Activated CD4-positive, CD25-positive, alpha-beta regulatory T cell treated with anti-CD3 and anti-CD28 coated beads, Interleukin-2, amount 50 U/mL, for 72 hours (primary cell): ENCODE data around the gene BPIFA2.
"Not testable (repeated sequence)": the region's sequence is repeated elsewhere in the genome, so short reads cannot be mapped to it uniquely, and the experiment has no call there.

ENCODE experiments used
- DNase-seq: peaks from one replicate; pipeline ENCODE4 v3.0.0; 2021

The BPIFA2 gene

DNA sequence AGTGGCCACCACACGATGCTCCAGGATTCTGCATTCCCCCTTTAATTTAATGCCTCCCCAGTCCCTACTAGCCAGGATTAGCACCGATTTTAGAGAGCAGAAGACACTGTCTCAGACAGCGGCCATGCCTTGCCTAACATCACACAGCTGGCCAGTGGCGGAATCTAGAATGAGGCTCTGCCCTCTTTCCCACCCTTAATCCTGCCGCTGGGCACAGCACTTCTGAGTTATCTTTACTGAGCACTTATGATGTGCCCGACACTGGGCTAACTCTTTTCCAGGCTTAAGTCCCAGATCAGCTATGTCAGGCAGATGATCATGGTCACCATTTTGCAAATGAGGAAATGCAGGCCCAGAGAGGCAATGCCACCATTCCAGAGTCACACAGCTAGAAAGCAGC lies 5.6 kb upstream of the BPIFA2 start:
- DNase-seq = no peak

DNA sequence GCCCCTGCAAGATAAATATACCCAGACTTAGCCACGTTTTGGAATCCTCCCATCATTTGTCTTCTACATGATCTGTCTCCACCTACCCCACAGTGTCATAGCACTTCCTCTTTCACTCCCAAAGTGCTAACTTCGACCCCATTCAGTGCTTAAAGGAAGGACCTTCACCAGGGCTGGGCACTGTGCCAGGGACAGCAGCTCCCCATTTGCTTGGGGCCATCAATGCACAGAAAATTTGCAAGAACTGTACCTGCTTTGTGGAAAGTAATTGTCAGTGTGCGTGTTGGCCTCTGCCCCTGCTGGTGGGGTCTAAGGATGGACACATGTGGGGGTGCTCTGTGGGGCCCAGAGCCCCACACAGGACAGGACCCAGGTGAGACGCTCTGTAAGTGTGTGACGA lies 5.2 kb upstream of the BPIFA2 start:
- no peak for DNase-seq

DNA sequence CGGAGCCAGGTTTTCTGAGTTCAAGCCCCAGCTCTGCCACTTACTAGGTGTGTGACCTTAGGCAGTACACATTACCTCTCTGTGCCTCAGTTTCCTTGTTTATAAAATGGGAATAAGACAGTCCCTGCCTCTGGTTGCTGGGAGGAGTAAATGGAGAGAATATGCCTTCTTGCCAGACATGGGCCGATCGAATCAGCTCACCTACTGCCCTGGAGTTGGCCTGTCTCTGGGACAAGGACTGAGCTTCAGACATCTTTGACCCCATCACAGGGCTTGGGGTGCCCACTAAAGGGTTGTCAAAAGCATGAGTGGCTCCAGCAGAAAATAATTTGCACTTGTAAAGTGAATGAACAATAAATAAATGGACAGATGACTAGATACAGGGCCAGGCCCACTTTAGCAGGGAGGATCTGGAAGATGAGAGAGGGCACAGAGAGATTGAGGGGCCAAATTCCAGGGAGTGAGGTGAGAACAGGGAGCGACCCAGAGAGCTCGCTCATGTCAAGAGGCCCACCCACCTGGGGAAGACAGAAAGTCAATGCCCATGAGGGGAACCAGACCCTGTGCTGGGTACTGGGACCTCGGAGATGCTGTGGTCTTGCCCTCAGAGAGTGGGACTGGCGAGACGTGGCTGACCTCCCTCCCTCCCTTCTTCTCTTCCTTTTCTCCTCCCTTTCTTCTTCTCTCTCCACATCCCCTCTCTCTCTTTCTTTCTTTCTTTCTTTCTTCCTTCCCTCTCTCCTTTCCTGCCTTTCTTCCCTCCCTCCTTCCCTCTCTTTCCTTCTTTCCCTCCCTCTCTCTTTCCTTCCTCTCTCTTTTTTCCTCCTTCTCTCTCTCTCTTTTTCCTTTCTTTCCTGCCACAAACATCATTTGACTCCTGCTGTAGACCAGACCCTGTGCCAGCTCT lies 3.9 kb upstream of the BPIFA2 start:
- DNase-seq = no peak

DNA sequence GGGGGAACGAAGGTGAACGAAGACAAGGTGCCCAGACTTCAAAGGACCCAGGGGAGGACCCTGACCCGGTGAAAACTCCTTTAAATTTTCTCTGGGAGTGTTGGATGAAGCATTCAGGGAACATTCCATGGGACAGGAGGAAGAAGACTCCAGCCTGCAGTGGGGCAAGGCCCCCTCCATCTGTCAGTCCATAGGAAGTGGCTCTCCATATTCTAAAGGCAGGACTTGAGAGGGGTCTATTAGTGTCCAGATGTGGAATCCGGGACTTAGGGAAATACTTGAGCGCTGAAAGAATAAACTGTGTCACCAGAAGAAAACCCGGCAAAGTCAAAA lies 3.2 kb upstream of the BPIFA2 start:
- no peak for DNase-seq

DNA sequence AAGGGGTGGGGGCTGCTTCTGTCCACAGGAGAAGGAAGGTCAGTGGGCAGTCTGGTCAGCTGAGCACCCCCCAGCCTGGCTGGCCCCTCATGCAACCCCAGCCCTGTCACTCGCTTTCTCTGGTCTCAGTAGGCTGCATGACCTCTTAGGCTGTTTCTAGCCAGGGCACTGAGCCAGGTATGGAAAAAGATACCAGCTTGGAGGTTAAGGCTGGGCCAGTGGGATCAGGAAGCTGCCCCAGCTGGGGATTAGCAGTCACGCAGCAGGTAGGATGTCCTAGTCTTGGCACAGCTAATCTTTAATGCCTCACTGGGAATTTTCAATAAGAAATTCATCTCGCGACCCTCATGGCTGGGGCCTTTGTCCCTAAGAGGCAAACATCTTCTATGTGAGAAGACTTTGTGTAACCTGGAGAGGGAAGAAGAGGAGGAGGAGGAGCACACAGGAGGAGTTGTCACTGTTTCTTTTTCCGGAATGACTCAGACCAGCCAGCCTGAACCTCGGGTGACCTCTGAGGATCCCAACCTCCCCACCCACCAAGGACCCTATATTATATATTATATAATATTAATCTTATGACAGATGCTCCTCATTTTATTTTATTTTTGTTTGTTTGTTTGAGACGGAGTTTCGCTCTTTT lies 2.4 kb upstream of the BPIFA2 start:
- DNase-seq = no peak

DNA sequence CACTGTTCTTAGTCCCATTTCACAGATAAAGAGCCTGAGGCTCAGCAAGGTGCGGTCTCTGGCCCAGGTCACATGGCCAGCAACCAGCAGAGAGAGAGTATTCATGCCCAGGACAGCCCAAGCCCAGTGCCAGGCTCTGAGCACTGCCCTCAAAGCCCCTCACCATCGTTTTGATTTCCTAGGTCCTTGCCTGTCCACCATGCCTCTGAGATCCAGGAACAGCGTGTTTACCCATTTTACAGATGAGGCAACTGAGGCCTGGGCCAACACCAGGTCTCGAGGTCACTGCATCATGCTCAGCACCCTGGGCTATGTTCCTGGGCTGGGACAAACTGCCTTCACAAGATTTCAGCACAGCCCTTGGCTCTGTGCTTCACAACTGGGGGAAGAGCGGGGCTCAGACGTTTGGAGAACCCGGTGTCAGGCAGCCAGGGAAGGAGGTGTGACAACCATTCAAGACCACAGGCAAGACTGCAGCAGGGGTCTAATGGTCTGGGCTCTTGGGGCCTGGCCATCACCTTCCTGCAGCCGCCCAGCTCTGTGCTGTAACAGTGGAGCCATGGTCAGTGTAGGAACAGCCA lies 1.3 kb upstream of the BPIFA2 start:
- no peak for DNase-seq

DNA sequence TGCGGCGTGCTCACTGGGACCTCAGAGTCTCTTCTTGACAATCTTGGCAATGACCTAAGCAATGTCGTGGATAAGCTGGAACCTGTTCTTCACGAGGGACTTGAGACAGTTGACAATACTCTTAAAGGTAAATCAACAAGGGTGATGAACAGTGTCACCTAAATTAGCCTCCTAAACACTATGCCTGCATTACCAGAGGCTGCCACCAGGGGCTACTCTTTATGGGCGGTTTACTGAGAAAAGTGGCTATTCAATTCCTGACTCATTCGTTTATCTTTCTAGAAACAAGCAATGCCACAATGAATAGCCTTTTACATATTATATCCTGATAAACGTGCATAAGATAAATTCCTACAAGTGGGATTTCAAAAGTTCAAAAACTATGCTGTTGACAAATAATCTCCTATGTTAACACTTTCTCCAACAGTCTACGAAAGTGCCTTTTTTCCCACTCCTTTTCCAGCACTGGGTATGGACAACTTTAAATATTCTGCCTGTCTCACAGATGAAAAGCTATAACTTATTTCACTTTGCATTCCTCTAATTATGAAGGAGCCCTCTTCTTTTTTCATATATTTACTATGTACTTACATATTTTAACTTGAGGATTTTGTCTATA lies 1.3 kb downstream of the BPIFA2 start:
- DNase-seq = peak; percentile 63

DNA sequence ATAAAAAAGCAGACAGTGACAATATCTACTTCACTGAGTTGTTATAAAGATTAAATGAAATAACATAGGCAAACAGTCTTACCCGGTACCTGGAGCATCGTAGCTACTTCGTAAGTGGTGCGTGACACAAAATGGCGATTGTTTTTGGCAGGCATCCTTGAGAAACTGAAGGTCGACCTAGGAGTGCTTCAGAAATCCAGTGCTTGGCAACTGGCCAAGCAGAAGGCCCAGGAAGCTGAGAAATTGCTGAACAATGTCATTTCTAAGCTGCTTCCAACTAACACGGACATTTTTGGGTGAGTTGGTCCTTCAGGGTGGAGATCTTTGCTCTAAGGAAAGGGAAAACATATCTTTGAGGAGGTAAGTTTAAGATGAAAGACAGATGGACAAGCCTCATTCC lies 4.8 kb downstream of the BPIFA2 start:
- DNase-seq = no peak

DNA sequence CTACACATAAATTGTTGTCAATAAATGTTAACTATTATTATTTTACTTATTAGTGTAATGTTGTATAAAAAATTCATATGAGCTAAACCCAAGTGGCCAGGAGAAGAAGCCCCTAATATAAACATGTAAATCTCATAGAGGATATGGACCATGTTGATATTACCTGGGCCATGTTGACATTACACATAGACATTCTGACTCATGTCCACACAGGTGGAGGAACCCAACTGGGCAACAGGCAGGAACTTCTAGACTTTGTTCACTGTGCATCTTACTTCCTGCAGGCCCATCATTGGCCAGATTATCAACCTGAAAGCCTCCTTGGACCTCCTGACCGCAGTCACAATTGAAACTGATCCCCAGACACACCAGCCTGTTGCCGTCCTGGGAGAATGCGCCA lies 7.2 kb downstream of the BPIFA2 start:
- no peak for DNase-seq

DNA sequence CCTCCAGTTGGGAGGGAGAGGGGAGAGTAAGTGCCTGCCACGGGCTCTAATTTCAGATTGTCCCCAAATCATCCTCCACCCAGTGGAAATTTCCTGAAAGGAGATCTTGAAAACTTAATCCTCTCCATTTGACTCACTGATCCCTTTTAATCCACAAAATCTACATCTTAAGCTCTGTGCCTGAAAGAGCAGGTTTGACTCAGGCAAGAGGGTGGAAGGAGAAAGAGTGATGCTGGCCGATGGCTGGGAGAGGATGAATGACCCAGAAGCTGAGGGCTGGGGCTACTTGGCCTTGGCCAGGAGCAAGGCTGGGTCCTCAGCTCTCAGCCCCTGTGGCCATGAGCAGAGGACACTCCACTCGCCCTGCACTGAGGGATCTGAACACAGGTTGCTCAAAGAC lies 8.1 kb downstream of the BPIFA2 start:
- DNase-seq = no peak

DNA sequence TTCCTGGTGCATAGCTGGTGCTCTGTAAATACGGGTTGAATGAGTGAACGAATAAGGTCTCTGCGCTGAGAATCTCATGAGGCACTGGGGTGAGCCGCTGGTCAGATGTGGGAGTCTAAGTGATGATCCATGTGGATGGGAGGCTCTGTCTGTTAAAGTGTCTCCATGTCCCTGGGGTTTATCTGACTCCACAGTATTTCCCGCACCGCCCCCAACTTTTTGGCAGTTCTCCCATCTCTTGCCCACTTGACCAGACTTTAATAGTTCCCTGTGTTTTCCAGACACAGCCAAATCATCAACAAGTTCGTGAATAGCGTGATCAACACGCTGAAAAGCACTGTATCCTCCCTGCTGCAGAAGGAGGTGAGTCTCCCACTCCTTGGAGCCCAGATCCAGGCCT lies 9.9 kb downstream of the BPIFA2 start:
- DNase-seq = no peak

DNA sequence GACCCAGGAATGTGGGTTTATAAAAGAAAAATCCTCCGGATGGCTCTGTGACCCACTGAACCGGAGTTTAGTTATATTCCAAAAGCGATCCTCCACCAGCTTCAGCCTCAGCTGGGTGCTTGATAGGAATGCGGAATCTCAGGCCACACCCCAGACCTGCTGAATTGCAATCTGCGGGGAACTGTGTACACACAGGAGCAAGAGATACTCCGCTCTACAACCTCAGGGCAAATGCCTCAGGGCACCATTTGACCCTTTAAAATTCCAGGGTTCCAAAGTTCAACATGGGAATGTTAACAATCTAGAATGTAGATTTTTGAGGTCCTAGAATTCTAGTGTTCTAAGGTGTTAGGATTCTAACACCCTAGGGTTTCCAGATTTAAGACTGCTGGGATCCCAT lies 10.8 kb downstream of the BPIFA2 start:
- DNase-seq = no peak

DNA sequence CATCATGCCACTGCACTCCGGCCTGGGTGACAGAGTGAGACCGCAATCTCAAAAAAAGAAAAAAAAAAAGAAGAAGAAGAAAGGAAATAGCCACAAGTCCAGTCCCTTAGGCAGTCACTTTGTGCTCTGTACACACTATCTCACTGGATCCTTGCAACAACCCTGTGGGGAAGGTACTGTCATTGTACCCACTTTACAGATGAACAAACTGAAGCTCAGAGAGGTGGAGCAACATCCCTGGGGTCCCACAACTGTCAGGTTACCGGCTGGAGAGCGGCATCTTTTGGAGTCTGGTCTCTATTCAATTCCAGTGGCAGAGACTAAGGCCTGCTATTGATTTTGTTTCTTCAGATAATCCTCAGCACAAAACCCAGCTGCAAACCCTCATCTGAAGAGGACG lies 12.2 kb downstream of the BPIFA2 start:
- DNase-seq = no peak

DNA sequence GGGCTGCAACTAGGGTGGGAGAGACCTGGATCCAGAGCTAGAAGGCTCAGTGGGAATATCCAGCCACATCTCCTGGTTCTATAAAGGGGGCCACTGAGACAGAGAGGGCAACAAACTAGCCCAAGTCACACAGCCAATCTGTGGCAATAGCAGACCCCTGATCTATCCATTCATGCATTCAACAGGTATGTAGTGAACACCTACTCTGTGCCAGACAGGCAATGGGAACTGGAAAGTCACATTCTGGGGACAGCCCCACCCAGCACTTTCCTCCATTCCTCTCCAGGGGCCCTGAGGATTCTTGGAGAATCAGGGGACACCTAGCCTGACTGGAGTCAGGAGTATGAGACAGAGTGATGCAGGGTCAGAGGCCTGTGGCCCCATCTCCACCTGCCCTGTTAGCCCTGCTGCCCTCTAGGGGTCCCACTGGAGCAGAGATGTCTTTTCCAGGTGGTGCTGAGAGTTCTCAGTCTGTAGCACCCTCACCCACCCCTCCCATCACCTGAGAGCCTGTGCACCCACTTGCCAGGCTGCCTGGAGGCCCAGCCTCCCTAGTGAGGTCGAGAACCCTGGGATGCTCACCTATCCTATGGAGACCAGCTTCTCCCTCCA lies 13.6 kb downstream of the BPIFA2 start:
- no peak for DNase-seq

DNA sequence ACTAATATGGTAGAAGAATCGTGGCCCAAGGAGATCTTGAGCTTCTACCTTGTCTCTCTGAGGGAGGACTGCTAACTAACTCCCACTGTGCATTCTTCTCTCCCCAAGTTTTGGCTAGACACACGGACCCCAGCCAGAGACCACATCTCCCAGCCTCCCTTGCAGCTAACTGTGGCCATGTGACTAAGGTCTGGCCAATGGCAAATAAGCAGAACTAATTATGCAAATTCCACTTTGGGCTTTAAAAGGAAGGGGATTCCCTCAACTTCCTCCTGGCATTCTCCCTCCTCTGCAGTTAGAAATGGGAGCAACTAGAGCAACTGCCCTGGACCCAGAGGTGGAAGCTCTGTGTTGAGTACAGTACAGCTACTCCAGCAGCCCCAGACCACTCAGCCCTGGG lies 15.4 kb downstream of the BPIFA2 start:
- no peak for DNase-seq

DNA sequence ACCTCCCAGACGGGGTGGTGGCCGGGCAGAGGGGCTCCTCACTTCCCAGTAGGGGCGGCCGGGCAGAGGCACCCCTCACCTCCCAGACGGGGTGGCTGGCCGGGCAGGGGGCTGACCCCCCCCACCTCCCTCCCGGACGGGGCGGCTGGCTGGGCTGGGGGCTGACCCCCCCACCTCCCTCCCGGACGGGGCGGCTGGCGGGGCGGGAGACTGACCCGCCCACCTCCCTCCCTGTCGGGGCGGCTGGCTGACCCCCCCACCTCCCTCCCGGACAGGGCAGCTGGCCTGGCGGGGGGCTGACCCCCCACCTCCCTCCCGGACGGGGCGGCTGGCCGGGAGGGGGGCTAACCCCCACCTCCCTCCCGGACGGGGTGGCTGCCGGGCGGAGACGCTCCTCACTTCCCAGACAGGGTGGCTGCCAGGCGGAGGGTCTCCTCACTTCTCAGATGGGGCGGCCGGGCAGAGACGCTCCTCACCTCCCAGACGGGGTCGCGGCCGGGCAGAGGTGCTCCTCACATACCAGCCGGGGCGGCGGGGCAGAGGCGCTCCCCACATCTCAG lies 17.2 kb downstream of the BPIFA2 start:
- not testable (repeated sequence) for DNase-seq

DNA sequence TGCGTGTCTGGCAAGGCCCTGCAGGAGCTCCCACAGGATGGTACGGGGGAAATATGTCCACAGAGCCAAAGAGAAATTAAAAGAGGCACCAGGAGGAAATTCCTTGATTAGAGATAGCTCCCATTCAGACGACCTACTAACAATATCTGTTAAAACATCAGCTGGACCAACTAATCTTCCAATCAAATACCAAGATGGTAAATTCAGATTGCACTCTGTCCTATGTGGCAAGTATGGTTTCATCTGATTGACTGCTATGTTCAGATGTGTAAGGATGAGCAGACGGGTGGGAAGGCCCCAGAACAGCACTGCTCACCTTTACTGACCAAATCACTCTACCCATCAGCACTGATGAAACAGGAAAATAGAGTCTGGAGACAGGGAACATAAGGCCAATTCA lies 19.5 kb downstream of the BPIFA2 start:
- DNase-seq = no peak

DNA sequence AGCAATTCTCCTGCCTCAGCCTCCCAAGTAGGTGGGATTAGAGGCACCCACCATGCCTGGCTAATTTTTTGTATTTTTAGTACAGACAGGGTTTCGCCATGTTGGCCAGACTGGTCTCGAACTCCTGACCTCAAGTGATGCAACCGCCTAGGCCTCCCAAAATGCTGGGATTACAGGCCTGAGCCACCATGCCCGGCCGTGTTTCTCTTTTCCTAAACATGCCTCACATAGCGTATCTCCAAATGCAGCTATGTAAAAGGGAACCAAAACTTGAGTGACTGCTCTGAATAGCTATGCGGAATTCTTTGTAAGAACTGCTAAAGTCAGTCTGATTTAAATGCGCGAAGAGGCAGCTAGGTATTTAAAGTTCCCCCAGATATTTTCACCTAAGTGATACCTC lies 20.5 kb downstream of the BPIFA2 start:
- no peak for DNase-seq

DNA sequence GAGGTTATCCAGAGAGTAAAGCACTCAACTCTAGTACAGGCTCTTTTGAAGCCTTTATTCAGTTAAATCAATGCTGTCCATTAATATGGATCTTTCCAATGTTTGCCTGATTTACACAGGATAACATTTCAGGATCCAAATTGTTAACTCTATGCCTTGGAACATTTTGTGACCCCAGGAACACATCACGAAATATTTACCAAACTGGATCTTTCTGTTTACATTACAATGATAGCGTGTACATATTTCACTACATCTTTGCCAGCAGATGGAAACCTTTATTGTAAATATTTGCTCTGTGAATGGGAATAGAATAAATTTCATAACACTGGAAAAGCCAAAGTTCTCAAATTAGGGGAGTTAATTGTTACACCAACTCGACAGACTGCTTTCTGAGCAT lies 23.5 kb downstream of the BPIFA2 start:
- no peak for DNase-seq

DNA sequence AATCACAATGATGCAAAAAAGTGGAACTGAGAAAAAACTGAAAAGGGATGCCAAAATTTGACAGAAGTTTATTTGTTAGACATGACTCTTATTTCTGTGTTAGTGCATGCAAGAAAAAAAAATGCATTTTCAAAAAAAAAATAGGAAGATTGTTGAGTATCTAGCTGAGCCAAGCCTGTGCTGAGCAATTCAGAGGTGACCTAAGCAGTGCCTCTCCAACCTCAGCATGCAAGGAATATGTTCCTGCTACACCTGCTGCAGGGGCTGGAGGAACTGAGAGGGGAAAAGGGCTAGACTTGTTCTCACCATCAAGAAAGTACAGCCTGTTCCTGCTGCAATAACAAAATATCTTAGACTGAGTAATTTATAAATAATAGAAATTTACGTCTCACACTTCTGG lies 24.0 kb downstream of the BPIFA2 start:
- DNase-seq = no peak

DNA sequence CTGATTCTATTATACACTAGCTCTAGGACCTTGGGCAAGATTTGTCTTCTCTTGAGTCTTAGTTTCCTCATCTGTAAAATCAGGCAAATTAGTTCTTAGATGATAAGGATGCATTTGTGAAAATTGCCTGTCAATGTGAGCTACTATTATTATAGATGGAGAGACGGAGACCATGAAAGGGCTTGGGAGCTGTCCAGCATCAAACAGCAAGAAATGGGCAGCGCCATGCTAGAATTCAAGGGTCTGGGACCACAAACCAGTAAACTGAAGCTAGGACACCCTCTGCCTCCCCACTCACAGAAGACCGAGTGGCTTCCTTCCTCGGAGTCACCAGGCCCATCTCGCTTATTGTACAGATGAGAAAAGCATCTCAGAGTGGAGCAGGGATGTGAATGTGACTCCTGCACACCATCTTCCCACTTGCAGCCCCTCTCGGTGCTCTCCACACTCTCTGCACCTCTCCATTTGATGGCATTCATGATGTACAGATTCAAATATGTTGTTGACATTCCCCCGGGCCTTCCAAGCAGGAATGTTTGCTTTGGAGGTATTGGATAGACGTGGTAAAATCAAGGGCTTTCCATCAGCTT lies 25.0 kb downstream of the BPIFA2 start:
- DNase-seq = no peak

DNA sequence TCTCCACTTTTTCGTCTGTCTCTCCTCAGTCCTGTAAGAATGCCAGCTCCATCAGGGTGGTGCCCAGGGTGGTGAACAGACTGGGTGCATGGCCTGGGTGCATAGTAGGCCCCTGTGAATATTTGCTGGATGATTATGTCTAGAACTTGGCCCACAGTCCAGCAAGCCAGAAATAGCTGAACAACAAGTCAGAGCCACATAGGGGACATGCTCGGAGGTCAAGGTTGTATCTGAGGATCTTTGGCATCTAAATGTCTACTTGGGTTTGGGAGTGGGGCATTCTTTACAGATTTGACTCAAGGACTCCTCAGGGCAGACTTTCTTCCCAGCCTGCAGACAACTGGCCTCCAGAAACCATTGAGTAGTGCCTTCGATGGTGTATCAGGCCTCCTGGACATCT lies 31.1 kb downstream of the BPIFA2 start:
- no peak for DNase-seq

DNA sequence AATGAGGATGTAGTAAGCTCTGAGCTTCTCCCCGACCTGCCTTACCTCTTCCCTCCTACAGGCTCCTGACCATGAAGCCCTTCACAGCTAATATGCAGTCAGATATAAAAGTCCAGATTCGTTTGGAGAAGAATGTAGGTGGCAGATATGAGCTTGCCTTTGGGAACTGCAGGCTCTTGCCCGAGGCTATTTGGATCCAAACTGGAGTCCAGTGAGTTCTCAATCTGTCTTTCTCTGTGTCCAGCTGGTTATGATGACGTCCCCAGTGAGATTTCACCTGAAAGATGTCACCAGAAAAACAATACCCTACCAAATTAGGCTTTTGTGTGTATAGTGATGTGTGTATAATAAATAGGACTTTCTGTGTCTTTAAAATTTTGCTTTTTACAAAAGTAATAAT lies 34.5 kb downstream of the BPIFA2 start:
- DNase-seq = no peak
